GM21381 (cell line): ENCODE measurements around the gene ZW10.
"Not testable (repeated sequence)": the region's sequence is repeated elsewhere in the genome, so short reads cannot be mapped to it uniquely, and the experiment has no call there.

Source experiments
- ATAC-seq: cut with Tn5 transposase; IDR thresholded peaks from one replicate; pipeline ENCODE4 v1.9.1; 2021; ENCODE audit warnings: mild to moderate bottlenecking, moderate library complexity; ENCODE audit not compliant: unreplicated experiment

ZW10 gene

GRCh38 chr11:113773416-113774173, at the start of gene ZW10:
Gene ZW10 (minus strand): TSS chr11:113773692. CDS start chr11:113773666, 26 bp downstream.
- ATAC-seq, result peak; percentile 99

- ATAC-seq, result no peak
Observed at GRCh38 chr11:113818426-113818825, 44.9 kb upstream of the ZW10 start.

GRCh38 chr11:113817626-113818025, 44.1 kb upstream of the ZW10 start:
- ATAC-seq, result no peak

GRCh38 chr11:113817162-113817561, 43.7 kb upstream of the ZW10 start:
- ATAC-seq, result no peak

GRCh38 chr11:113814181-113814580, 40.7 kb upstream of the ZW10 start:
- no peak for ATAC-seq

- ATAC-seq, result no peak
Observed at GRCh38 chr11:113808931-113809330, 35.4 kb upstream of the ZW10 start.

- ATAC-seq, result peak; percentile 71
Observed at GRCh38 chr11:113806406-113806805, 32.9 kb upstream of the ZW10 start.

GRCh38 chr11:113805640-113806039, 32.1 kb upstream of the ZW10 start:
- no peak for ATAC-seq

GRCh38 chr11:113802621-113803020, 29.1 kb upstream of the ZW10 start:
- ATAC-seq, result no peak

GRCh38 chr11:113796663-113797259, 23.3 kb upstream of the ZW10 start:
- peak; percentile 81 for ATAC-seq

GRCh38 chr11:113789675-113790320, 16.3 kb upstream of the ZW10 start:
- no peak for ATAC-seq

- ATAC-seq, result not testable (repeated sequence)
Observed at GRCh38 chr11:113789016-113789415, 15.5 kb upstream of the ZW10 start.

- ATAC-seq, result no peak
Observed at GRCh38 chr11:113782134-113782533, 8.6 kb upstream of the ZW10 start.

GRCh38 chr11:113781682-113782081, 8.2 kb upstream of the ZW10 start:
- ATAC-seq, result no peak

GRCh38 chr11:113779496-113779895, 6.0 kb upstream of the ZW10 start, which contains the start of gene CLDN25:
Gene CLDN25 (plus strand): TSS chr11:113779796. CDS start chr11:113779796, 0 bp downstream.
- ATAC-seq, result no peak

GRCh38 chr11:113778111-113778910, 4.8 kb upstream of the ZW10 start:
- ATAC-seq, result no peak

GRCh38 chr11:113774174-113774503, 647 bp upstream of the ZW10 start:
- ATAC-seq, result no peak

GRCh38 chr11:113773092-113773415, 438 bp downstream of the ZW10 start:
- peak; percentile 13 for ATAC-seq

GRCh38 chr11:113771964-113772363, 1.5 kb downstream of the ZW10 start:
- ATAC-seq, result no peak

GRCh38 chr11:113764527-113765219, 8.8 kb downstream of the ZW10 start:
- no peak for ATAC-seq

- not testable (repeated sequence) for ATAC-seq
Observed at GRCh38 chr11:113763040-113763439, 10.5 kb downstream of the ZW10 start.
